ENCODE data around the gene PDE9A.

DNA sequence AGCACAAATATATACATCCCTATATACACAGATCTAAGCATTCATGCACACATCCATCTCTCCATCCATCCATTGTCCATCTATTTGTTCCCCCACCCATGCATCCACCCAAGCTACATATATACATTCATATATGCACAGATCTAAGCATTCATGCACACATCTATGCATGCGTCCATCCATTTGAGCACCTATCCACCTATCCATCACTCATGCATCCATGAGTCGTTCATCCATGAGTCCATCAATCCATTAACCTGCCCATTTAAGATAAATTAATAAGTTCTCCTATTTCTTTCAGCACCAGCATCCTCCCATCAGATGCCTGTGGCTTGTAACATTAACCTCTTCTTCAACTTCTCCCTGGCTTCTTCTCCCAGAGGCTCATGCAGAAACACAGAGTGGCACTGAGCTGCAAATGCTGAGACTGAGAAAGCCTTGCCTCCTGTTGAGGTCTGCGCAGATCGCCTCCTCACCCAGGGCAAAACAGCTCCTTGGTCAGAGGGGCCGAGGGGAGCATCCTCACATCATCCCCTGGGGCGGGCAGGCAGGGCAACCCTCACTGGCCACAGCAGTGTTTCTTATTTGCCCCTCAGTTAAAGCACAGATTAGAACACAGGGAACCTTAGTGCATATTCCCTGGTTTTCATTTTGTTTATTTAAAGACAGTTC is 17.4 kb upstream of the PDE9A start:
- TF ChIP-seq, protein P1, sequence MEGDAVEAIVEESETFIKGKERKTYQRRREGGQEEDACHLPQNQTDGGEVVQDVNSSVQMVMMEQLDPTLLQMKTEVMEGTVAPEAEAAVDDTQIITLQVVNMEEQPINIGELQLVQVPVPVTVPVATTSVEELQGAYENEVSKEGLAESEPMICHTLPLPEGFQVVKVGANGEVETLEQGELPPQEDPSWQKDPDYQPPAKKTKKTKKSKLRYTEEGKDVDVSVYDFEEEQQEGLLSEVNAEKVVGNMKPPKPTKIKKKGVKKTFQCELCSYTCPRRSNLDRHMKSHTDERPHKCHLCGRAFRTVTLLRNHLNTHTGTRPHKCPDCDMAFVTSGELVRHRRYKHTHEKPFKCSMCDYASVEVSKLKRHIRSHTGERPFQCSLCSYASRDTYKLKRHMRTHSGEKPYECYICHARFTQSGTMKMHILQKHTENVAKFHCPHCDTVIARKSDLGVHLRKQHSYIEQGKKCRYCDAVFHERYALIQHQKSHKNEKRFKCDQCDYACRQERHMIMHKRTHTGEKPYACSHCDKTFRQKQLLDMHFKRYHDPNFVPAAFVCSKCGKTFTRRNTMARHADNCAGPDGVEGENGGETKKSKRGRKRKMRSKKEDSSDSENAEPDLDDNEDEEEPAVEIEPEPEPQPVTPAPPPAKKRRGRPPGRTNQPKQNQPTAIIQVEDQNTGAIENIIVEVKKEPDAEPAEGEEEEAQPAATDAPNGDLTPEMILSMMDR (IDR thresholded peaks at IDR 0.05), result no peak
- TF ChIP-seq POLR2A (IDR thresholded peaks at IDR 0.05; ENCODE audit: low read depth), result no peak

Measured in esophagus muscularis mucosa (tissue), 3 donors.